ENCODE data around the gene KRTAP16-1.

The KRTAP16-1 gene

GRCh38 chr17:41329279-41329948, 20.3 kb upstream of the KRTAP16-1 start:
- no peak for DNase-seq (ENCODE audit: low read depth)

- DNase-seq (ENCODE audit: low read depth), result no peak
These were observed 19.1 kb upstream of the KRTAP16-1 start for GRCh38 chr17:41328207-41328606.

GRCh38 chr17:41327411-41328120, 18.5 kb upstream of the KRTAP16-1 start:
- no peak for DNase-seq (ENCODE audit: low read depth)

GRCh38 chr17:41326173-41327145, 17.4 kb upstream of the KRTAP16-1 start:
- no peak for DNase-seq (ENCODE audit: low read depth)

GRCh38 chr17:41325611-41326010, 16.5 kb upstream of the KRTAP16-1 start:
- no peak for DNase-seq (ENCODE audit: low read depth)

GRCh38 chr17:41325126-41325525, 16.0 kb upstream of the KRTAP16-1 start:
- no peak for DNase-seq (ENCODE audit: low read depth)

- DNase-seq (ENCODE audit: low read depth), result no peak
These were observed 15.3 kb upstream of the KRTAP16-1 start for GRCh38 chr17:41324180-41325075.

- DNase-seq (ENCODE audit: low read depth), result no peak
These were observed 14.1 kb upstream of the KRTAP16-1 start for GRCh38 chr17:41322903-41323895.

- DNase-seq (ENCODE audit: low read depth), result peak; percentile 68
These were observed 13.2 kb upstream of the KRTAP16-1 start for GRCh38 chr17:41322094-41322902.

- no peak for DNase-seq (ENCODE audit: low read depth)
These were observed 9.1 kb upstream of the KRTAP16-1 start for GRCh38 chr17:41318231-41318630.

- DNase-seq (ENCODE audit: low read depth), result no peak
These were observed 6.8 kb upstream of the KRTAP16-1 start for GRCh38 chr17:41315814-41316445.

- no peak for DNase-seq (ENCODE audit: low read depth)
These were observed 6.2 kb upstream of the KRTAP16-1 start, which contains the start of gene KRTAP17-1 for GRCh38 chr17:41315204-41315794. Gene KRTAP17-1 (minus strand): TSS chr17:41315710. CDS start chr17:41315650, 60 bp downstream.

GRCh38 chr17:41311111-41311510, 2.0 kb upstream of the KRTAP16-1 start:
- no peak for DNase-seq (ENCODE audit: low read depth)

GRCh38 chr17:41308251-41308917, 725 bp downstream of the KRTAP16-1 start:
- DNase-seq (ENCODE audit: low read depth), result no peak

- DNase-seq (ENCODE audit: low read depth), result no peak
These were observed 1.5 kb downstream of the KRTAP16-1 start for GRCh38 chr17:41307647-41308046.

GRCh38 chr17:41304091-41304490, 5.0 kb downstream of the KRTAP16-1 start:
- DNase-seq (ENCODE audit: low read depth), result no peak

- DNase-seq (ENCODE audit: low read depth), result no peak
These were observed 6.1 kb downstream of the KRTAP16-1 start for GRCh38 chr17:41302981-41303380.

Measured in fibroblast of the conjunctiva (primary cell).